ENCODE data around the gene NUAK1.

NUAK1 gene

DNA sequence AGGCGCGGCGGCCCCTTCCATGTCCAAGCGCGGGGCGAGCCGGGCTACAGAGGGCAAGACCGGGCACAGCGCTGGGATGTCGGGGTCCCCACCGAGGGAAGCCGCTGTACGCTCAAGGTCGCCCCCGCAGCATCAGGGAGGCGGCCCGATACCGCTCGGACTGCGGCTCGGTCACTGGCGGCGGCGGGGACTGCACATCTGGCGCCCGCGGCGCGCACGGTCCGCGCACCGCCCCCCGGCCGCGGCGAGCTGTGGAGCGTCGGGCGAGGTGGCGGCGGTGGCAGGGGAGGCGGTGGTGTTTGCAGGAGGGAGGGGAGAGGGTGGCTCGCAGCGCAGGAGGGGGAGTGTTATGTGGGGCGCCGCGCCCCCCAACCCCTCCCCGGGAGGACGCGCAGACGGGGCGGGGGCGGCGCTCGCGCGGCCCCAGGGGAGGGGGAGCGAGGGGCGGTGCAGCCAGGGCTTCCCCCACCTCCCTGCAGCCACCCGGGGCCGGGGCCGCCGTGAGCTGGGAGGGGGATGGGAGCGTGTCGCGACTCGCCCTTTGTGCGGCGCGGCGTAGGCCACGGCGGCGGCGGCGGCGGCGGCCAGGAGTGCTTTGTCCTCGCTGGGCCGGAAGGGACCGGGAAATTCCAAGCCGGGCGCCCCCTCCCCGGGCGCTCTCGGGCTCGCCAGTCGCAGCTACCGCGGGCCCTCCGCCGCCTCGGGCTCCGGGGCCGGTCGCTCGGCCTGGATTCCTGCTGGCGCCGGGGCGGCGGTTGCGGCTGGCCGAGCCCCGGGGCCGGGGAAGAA, at the start of gene NUAK1:
Gene NUAK1 (minus strand): TSS at position 322 of the 789 bp plus-strand sequence. CDS start 301 bp downstream, at position 21.
- DNase-seq: no peak

DNA sequence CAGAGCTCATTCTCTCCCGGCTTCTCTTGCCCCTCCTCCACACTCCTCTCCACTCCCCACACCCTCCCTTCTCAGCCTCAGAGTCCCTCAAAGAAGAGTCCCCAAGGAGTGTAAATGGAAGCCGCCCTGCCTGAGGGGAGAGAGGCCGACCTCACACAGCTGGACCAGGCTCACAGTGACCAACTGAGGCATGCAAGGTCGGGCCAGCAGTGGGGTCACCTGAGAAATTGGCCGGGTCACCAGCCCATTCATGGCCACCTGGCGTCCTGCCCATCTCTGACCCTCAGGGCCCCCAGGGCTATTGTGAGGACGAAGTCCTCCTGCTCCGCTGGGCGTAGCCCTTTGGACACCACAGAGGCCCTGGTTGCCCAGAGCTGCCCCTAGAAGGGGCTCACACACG, 49.5 kb upstream of the NUAK1 start:
- DNase-seq: no peak

DNA sequence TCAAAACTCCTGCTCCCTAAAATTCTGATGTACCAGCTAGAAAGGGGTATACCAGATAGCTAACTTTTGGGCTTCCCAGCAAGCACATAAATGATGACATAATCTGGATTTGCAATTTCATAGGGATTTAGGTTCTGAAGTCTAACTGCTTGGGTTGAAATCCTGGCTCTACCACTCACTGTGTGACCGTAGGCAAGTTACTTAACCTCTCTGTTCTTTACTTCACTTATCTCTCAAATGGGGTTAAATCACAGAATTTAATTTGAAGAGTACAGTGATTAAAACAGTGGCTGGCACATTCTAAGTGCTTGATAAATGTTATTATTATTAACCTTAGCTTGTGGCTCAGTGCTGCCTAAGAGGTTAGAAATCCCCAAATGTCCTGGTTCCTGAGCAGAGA, 49.1 kb upstream of the NUAK1 start:
- no peak for DNase-seq

DNA sequence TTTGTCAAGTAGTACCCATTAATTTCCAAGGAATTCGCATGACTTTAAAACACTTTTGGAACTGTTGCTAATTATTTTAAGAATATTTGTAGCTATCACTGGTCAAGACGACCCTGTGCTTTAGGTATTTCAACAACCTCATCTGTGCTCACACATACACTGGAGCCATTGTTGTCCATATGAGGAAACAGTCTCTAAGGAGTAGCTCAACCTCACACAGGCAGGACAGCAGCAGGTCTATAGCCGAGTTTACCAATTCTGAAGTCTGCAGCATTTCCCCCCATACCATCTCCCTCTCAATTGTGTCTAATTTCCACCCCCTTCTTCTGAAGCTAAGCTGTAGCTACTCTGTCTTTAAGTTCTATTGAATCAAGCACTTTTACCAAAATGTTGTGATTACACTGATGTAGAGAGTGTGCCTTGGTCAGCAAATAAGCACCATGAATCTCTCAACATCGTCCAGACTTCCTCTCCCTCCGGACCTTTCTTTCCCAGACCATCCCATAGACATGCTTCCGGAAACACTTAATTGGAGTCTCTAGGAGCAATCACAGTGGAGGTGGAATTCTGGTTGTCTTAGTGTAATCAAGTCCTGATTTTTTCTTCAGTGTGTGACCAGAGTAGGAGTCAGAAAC, 48.5 kb upstream of the NUAK1 start:
- DNase-seq: no peak

DNA sequence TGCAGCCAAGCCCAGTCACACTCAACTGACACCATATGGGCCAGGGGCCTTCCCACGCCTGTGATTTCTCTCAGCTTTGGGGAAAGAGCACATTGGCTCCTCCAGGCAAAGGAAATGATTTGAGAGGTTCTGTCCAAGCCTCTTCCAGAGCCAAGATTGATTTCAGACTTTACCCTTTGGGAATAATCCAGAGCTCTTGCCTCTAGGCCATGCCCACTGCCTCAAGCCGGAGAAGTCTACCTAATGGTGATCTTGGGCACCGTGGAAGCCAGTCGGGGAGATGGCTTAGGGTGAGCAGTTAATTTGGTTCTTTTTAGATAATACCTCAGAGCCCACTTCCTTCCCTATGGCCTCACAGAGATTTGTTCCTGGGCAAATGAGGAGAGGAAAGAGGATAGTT, 45.0 kb upstream of the NUAK1 start:
- DNase-seq: no peak

DNA sequence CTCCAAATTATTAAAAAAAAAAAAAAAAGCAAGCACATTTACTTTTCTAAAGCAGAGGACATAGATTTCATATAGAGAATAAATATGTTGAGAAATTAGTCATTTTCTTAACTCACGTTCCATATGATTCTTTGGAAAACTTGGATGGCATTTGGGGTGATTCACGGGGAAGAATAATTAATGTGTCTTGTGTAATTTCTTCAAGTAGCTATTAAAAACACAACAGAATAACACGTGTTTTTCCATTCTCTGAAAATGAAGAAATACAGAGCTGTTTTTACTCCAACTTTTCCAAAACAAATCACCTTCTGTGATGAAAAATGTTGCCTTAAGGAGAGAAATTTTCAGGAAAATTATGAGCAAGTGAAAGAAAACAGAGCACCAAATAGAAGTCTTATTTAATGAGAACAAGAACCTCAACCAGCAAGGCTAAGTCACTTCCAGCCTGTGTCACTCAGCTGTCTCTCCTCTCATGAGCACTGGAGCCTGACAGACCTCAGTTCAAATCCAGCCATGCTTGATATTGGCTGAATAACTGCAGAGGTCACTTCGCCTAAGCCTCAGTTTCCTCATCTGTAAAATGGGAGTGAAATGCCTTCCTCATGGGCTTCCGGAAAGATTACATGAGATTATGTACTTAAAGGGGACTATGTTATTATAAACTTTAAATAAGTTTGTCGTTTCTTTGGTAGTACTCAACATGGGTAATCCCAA, 42.8 kb upstream of the NUAK1 start:
- DNase-seq: no peak

DNA sequence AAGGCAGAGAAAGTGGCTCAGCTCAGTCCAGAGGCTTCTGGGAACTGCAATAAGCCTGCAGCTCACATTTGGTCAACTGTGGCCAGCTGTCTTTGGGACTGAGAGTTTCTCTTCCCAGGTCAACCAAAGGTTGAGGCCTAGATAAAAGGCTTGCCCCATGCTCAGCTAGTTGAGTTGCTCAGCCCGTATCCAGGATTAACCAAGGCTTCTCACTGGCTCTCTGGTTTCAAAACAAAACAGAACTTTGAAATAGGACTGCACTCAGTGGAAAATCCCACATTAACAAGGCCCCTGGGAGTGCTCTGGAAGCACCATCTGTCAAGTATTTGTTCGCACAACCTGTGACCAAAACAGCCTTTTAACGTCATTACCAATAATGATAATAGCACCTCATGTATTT, 40.3 kb upstream of the NUAK1 start:
- no peak for DNase-seq

DNA sequence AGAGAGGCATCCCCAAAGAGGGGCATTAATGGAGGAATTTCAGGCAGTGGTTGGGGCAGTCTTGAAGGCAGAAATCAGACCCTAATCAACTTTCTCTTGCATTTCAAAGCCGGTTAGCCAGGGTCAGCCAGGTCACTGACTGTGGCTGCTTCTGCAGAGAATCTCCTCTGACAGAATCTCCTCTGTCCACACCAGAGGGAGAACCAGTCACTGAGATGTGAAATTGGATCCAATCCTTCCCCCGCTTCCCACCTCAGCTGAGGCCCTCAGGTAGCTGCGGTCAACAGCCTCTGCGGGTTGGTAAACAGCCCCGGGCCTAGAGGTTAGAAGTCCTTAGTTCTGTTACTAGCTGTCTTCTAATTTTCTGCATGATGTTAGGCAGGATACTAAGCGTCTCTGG, 39.8 kb upstream of the NUAK1 start:
- DNase-seq: no peak

DNA sequence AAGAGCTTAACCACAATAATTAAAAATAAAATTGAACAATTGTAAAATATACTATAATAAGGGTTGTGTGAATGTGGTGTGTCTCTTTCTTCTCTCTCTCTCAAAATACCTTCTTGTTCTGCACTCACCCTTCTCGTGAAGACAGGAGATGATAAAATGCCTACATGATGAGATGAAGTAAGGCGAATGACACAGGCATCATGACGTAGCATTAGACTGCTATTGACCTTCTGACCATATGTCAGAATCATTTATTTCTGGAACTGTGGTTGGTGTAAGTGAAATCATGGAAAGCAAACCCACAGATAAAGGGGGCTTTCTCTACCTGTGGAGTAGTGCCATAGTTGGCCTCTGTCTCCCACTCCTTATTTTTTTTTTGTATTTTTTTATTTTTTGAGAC, 37.8 kb upstream of the NUAK1 start:
- DNase-seq: no peak

DNA sequence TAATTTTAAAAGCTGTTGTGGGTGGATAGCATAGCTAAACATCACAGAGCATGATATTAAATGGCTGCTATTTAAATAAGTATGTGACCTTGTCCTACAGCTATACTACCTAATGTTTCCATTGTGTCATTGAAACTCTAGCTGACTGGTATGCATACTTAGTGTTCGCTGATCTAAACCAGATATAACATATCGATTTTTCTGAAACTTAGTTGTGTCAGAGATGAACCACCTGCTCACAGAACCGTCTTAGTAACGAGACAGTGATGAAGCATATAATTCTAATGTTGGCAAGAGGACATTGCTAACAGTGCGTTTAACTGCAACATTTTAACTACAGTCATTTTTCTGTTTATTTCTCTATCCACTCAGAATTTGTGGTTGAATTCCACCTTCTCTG, 36.1 kb upstream of the NUAK1 start:
- no peak for DNase-seq

DNA sequence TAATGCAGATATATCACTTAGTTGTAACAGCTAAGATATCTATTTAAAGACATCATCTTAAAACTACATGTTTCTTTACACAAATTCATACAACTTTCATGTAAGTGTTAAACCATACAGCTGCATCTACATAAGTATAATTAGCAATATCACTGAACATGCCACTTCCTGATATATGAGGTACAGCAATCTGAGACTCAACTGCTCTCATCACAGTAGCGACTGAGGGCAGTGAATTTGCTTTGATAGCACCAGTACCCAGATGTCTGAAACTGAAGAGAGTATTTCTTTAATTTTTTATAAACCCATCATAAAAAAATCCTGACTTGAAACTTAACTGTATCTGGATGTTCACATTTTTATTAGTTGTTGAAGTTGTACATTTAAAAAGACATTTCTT, 34.7 kb upstream of the NUAK1 start:
- DNase-seq: no peak

DNA sequence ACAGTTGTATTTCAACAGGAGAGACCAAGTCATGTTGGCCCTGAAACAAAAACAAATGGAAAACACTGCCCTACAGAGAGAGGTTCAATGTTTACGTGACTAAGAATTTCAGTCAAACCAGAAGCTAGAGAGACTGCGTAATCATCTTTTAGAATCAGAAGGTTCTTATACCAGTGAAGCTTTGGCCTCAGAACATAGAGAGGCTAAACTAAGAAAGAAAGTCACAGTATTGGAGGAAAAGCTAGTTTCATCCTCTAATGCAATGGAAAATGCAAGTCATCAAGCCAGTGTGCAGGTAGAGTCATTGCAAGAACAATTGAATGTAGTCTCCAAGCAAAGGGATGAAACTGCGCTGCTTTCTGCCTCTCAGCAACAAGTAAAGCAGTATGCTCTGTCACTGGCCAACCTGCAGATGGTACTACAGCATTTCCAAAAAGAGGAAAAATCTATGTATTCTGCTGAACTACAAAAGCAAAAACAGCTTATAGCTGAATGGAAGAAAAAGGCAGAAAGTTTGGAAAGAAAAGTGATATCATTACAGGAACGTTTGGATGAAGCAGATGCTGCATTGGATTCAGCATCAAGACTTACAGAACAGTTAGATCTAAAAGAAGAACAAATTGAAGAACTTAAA, 32.5 kb upstream of the NUAK1 start:
- no peak for DNase-seq

DNA sequence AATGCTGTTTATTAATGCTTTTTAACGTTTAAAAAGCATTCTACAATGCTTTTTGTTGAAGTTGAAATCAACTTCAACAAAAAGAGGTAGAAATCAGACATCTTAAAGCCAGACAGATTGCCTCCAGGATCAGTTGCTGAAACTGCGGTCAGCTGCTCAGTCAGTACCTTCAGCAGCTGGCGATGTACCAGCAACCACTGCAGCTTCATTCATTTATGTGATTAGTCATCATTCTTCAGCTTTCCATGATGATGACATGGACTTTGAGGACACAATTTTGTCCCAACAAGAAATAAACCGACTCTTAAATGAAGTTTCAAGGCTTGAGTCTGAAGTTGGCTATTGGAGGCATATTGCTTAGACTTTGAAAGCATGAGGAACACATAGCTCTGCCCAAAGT, 31.5 kb upstream of the NUAK1 start:
- no peak for DNase-seq

DNA sequence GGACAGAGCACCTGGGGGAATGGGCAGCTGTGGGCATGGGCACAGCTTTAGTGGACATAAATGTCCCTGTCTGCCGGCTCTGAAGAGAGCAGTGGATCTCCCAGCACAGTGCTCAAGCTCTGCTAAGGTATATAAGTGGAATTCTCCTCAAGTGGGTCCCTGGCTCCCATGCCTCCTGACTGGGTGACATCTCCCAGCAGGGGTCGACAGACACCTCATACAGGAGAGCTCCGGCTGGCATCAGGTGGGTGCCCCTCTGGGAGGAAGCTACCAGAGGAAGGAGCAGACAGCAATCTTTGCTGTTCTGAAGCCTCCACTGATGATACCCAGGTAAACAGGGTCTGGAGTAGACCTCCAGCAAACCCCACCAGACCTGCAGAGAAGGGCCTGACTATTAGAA, 25.0 kb upstream of the NUAK1 start:
- no peak for DNase-seq

DNA sequence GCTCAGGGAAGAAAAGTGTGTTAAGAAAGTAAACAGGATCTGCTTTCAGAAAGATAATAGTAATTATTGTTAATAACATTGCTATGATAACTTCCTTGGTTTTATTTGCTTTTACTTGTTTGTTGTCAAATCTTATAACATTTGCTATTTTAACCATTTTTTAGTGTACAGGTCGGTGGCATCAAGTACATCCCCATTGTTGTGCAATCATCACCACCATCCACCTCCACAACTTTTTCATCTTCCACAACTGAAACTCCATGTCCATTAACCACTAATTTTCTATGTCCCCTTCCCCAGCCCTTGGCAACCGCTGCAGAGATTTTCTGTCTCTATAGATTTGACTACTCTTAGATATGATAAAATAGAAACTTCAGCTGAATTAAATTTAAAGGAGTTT, 22.7 kb upstream of the NUAK1 start:
- no peak for DNase-seq

DNA sequence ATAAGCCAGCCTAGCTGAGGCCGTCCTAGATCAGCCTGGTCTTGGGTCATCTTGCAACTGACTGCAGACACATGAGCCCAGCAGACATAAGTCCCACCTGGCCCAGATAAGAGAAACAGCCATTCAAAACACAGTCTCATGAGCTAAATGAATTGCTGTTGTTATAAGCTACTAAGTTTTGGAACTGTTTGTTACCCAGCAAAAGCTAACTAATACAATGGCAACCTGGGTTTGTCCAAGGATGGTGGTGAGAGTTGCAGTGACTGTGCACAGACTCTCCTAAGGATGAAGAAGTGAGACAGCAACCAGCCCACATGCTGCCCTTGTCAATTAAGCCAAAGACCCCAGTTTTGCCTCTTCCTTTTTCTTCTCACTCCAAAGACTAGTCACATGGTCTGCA, 22.2 kb upstream of the NUAK1 start:
- no peak for DNase-seq

DNA sequence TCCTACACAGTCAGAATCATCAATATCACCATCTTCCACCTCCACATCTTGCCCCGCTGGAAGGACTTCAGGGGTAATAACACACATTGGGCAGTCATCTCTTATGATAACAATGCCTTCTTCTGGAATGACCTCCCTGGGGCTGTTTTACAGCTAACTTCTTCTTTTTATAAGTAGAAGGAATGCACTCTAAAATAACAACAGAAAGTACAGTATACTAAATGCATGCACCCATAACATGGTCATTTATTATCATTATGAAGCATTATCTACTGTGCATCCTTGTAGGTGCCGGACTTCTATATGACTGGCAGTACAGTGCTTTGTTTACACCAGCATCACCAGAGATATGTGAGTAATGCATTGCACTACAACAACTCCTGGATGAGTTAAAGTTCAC, 19.0 kb upstream of the NUAK1 start:
- DNase-seq: no peak

DNA sequence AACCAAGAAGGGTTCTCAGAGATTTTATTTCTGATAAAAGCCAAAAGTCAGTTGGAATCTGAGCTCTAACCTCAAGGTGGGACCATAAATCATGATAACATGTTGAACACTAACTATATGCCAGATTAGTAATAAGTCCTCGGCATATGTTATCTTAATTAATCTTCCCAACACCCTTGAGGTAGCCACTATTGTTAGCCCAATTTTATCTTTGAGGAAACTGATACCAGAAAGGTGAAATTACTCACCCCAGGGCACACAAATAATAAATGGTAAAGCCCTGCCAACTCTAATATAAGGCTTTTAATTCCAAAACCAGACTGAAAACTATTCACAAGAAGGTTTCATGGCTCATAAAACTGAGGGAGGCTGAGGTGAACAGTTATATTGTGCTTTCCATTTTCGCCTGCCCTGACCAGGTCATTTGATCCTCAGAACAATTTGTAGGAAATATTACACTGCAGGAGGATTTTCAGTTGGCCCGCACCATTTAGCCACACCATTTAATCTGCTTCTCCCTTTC, 16.1 kb upstream of the NUAK1 start:
- DNase-seq: no peak

DNA sequence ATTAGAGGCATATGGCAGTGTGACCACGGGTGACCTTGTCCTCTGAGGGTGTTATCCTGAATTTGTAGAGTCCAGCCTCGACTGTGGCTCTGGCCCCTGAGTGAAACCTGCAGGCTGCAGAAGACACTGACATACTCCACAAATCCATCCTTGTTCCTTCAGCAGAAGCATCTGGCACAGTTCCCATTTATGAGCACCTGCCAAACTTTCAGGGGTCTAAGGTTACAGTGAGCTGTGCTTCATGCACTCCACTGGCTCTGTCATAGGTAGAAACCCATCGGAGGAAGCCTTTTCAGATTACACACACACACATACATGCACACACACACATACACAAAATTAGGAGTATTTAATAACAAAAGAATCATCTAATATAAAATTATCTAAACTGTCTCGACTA, 13.6 kb upstream of the NUAK1 start:
- no peak for DNase-seq

DNA sequence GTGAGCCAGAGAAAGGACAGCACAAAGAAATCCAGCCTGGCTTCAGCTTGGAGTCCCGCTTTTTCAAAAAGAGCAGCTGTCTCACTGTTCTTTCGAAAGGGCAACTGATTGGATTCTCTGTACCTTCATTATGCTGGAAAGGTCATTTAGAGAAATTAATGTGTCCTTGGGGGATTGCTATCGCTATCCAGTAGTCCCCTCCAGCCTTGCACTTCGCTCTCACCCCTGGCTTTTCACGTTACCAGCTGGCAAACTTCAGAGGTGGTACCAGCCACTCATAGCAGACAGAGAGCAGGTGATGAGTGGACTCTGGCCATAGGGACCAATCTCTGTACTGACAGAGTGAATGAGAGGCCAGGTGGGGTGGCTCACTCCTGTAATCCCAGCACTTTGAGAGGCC, 11.8 kb upstream of the NUAK1 start:
- no peak for DNase-seq

DNA sequence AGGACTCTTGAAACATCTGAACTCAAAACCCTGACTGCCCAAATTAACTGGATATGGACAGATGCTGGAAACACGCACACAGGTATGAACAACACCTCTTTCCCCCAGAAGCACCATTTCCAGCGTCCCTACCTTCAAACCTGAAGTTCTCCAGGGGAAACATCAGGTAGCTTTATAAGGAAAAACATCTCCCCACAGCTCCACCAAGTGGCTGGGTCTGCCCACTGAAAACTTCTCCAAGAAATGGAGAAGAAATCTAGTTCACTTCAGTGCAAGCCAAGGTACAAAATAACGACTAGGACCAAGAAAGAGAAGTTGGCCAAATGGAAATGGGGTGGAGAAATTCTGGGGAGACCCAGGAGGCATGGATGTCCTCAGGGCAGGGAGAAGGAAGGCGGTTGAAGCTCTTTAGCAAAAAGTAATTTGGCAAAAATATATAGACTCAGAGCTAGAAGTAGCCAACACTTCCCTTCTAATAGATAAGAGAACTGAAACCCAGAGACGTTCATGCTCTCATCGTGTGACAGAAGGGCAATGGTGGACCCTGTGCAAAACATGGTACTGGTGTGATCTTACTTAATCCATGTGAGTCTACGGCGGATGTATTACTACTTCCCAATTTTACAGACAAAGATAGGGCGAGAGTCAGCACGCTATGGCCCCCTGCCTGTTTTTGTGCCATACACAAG, 10.5 kb upstream of the NUAK1 start:
- no peak for DNase-seq

DNA sequence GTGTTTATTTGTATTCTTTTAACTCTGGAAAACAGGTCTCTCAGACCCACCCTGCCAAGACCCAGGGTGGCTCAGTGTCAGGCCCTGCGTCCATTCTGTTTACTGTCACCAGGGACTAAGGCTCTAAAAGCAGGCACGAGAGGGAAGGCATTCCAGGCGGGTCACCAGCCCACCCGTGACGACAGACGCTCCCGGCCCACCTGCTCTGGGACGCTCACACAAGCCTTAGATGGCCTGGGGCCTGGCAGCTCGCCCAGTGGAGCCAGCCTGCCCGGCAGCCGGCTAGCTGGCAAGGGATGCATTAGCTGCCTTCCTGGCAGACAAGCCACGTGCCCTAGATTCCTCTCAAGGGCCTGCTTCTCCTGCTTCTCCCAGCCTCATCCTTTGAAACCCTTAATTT, 9.2 kb upstream of the NUAK1 start:
- DNase-seq: no peak

DNA sequence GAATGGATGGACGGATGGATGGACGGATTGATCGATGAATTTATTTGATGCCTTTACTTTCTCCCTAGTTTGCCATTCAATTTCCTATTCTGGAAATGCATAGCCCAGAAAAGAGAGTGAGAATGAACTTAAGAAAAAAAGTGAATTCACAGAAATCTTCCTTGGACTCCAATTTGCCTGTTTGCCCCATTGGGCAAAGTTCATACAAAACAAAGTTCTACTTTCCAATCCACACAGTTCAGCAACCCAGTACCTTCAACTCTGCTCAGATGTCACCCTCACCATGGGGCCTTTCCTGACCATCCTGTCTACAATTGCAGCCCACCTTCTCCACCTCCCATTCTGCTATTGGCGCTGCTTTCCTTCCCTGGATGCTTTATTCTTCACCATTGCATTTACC, 8.2 kb upstream of the NUAK1 start:
- DNase-seq: no peak

Measured in CD4-positive, alpha-beta T cell treated with Interferon gamma for 1 hour (primary cell).